ENCODE data around the gene ATG2A.
A peak's percentile ranks its signal among the peaks of the same experiment; 100 is the strongest.

Gene ATG2A

DNA sequence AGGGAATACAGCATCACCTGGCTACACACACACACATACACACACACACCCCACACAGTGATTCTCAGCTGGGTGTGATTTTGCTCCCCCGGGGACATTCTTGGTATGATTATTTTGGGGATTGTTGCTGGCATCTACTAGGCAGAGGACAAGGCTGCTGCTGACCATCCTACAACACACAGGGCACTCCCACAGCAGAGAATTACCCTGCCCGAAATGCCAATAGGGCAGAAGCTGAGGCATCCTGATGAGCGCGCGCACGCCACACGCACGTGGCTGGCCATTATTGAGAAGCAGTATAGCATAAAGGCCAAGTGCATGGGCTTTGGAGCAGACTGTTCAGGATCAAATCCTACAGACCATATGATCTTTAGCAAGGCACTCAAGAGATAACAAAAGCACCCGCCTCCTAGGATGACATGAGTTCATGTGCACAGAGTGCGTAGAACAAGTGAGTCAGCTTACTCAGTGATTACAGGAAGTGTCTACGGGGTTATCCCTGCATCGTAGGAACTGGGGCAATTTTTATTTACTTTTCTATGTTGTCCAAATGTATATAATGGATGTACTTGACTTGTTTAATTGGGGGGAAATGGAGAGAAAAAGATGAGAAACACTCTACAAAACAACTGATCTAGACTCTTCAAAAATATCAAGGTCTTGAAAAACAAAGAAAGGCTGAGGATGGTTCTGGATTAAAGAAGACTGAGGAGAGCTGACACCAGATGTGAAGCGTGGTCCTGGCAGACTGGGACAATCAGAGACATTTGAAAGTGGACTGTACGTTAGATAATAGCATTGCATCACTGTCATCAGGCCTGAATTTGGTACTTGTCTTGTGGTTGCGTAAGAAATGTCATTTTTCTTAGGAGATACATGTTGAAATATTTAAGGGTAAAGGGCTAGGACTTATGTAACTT lies 31.4 kb downstream of the ATG2A start:
- DNase-seq (ENCODE audit: low spot score): no peak

DNA sequence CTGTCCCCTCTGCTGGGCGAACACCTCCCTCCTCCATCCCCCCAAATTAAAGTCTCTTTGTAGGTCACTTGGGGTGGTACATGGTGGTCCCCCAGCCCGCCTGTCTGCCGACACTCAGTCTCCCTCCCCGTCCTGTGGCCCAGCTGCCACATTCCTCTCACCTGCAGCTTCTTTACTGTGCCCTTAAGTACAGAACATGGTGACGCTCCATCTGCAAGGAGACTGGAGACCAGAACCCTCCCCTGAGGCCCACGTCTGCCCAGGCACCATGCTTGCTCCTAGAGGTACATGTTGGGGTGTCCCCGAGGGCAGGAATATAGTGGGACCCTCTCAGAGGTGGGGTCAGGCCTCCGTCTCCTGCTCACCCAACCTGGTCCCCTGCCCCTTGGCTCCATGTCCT lies 33.0 kb downstream of the ATG2A start:
- DNase-seq (ENCODE audit: low spot score): no peak

DNA sequence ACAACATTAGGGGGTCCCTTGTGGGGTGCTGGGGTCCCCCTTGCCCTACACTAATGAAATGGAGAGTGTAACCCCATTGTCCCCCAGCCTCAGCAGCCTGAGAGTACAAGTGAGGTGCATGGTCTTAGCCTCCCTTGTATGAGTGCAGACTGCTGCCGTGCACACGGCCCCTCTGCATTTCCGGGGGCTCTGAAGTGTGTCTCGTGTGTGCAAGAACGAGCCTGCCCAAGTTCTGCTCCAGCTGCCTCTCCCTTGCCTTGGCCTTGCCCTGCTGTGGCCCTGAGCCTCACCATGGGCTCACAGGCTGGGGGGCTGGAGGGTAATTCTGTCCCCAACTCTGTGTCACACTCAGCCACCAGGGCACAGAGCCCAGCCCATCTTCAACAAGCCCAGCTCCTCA lies 33.4 kb downstream of the ATG2A start:
- no peak for DNase-seq (ENCODE audit: low spot score)

GRCh38 chr11:64882243-64882642 lies 34.8 kb downstream of the ATG2A start:
- no peak for DNase-seq (ENCODE audit: low spot score)

DNA sequence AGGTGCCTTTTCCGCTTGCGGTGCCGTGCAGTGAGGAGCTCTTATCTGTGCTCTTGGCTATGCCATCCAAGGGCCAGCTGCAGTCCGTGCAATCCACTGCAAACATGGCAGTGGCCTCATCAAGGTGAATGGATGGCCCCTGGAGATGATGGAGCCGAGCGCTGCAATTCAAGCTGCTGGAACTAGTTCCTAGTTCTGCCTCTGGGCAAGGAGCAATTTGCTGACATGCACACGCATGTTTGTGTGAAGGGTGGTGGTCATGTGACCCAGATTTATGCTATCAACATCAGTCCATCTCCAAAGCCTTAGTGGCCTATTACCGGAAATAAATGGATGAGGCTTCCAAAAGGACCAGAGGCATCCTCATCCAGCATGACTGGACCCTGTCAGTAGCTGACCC lies 35.5 kb downstream of the ATG2A start:
- no peak for DNase-seq (ENCODE audit: low spot score)

DNA sequence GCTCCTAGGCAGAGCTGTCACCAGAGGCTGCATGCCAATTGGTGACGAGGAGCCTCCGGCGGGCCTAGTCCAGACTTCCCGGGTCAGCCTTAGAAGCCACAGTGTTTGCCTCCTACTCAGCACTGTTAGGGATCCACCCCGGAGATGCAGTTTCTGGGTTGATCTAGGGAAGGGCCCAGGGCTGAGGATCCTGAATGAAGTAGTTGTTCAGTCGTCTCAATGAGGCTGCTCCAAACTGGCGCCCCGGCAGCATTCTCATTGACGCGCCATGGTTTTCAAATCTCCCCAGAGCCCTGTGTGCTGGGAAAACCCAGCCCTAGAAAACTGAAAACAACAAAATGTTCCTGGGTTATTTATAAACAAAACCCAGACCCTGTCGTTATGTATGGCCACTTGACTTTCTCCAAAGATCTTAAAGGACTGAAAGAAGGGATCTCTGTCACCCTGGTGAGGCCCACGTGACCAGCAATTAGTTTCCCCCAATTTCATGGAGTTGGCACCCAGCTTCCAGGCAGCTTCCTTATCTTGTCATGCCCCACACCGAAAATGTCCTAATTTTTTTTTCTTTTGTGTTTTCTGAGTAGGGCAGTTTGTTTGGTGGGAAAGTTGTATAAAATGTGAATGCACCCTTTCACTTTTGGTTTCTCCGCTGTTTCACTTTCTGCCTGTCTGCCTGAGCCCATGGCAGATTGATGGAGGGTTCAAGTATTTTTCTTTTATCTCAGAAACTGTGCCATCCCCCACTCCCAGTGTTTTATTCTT lies 36.6 kb downstream of the ATG2A start:
- DNase-seq (ENCODE audit: low spot score): no peak

DNA sequence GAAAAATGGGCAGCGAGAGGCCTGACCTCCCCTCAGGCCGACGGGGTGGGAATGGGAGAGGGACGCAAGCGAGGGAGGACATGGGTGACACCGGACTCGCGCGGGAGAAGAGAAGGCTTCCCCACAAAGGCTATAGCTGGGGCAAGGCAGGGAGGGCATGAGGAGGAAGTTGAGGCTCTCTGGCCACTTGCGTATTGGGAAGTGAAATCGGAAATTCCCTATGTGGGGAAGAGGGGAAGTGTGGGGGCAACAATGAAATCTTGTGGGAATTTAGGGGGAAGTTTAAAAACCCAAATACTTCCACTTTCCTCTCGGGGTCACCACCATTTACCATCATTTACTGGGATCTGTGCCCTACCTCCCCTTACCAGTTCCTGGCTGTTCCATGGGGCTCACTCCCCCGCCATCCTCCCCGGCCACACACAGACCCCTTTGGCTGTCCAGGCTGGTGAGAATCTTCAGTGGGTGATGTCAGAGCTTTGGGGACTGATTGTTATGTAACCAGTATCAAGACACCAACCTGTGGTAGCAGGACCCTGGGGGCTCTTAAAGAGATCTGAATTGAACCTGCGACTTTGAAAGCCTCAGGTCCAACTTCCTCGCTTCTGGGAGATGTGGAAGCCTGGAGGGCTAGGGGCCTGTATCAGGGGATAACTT lies 37.6 kb downstream of the ATG2A start:
- DNase-seq (ENCODE audit: low spot score): peak; percentile 80

- DNase-seq (ENCODE audit: low spot score): peak; percentile 97
Measured at GRCh38 chr11:64878494-64879243, 38.3 kb downstream of the ATG2A start, which contains the start of gene EHD1. Gene EHD1 (minus strand): TSS chr11:64878621. CDS start chr11:64878464, 157 bp downstream.

- no peak for DNase-seq (ENCODE audit: low spot score)
Measured at GRCh38 chr11:64878223-64878493, 38.9 kb downstream of the ATG2A start.

DNA sequence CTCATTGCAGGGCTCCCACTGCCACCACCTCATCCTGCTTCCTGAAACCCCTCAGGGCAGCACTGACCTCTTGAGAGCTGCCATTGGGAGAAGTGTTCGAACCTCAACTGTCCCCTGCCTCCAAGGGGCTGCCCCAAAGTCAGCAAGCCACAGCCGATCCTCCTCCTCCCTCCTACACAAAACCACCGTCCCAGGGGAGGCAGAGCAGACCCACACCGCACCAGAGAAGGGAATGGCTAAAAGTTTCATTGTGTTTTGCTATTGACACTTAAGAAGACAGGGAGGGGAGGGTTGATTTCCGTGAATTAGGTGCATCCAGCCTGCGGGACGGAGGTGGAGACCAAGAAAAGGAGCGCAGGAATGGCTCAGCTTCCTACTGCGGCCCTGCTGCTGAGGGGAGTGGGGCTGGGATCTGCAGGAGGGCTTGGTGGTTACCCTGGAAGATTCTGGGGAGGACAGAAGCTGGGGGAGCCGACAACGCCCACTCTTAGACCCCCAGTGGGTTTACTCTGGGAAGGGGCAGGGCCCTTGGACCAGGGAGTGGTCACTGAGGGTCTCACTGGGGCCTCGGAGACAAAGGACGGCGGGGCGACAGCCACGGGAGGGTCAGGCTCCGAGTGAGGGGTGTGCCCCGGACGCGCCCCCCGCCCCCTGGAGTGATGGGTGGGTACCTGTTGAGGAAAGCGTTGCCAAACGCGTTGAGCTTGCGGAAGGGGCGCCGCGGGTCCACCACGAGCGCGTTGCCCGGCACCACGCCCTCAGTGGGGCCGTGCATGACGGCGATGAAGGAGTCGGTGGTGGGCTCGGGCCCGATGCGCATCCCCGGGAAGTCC lies 39.4 kb downstream of the ATG2A start:
- DNase-seq (ENCODE audit: low spot score): no peak

- peak; percentile 40 for DNase-seq (ENCODE audit: low spot score)
Measured at GRCh38 chr11:64876835-64877341, 40.1 kb downstream of the ATG2A start.

DNA sequence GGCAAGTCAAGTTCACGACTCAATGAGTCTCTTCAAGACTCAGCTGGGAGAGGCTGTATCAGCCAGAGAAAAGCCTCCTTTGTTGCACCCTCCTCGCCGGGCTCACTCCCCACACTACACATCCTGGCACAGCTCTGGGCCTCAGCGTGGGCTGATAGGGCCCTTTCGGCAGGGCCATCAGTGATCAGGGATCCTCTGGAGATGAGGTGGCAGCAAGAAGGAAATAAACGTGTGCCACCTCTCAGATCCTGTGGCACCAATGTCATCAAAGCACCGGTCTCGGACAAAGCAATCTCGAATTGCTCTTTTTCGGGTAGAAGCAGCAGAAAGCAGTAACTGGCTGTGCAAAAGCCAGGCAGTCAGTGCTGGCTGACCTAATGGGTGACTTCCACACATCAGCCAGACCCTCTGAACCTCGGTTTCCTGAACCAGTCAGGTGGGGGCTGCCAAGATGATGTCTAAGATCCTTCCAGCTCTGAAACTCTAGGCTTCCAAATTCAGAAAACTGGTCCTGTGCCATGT lies 40.7 kb downstream of the ATG2A start:
- DNase-seq (ENCODE audit: low spot score): peak; percentile 86

DNA sequence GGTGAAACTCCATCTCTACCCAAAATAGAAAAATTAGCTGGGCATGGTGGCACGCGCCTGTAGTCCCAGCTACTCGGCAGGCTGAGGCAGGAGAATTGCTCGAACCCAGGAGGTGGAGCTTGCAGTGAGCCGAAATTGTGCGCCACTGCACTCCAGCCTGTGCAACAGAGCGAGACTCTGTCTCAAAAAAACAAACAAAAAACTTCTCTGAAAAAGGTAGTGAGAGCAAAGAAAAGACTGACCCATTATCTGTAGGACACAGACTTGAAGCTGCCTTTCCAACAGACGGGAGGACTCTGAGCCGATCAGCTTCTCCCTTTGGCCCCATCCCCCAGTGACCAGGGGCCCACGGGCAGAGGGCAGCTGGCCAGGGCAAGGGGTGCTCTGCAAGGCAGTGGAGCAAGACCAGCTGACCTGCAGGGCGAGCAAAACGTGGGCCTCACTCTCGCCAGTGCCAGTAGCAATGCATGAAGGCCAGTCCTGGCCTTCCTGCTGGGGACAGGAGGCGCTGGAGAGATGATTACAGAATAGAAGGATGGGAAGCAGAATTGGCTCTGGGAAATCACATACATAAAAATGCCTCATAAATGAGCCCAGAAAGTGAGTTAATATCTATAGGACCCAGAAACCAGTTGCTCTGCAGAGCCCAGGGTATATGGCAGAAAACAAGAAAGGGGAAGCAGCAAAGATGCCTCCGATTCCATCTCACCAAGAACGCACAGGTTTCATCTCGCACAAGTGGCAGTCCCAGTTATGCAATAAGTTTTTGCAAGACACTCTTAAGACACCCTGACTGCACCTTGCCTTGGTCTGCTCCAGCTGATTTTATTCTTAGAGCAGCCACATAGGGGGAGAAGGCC lies 41.4 kb downstream of the ATG2A start:
- DNase-seq (ENCODE audit: low spot score): peak; percentile 49

DNA sequence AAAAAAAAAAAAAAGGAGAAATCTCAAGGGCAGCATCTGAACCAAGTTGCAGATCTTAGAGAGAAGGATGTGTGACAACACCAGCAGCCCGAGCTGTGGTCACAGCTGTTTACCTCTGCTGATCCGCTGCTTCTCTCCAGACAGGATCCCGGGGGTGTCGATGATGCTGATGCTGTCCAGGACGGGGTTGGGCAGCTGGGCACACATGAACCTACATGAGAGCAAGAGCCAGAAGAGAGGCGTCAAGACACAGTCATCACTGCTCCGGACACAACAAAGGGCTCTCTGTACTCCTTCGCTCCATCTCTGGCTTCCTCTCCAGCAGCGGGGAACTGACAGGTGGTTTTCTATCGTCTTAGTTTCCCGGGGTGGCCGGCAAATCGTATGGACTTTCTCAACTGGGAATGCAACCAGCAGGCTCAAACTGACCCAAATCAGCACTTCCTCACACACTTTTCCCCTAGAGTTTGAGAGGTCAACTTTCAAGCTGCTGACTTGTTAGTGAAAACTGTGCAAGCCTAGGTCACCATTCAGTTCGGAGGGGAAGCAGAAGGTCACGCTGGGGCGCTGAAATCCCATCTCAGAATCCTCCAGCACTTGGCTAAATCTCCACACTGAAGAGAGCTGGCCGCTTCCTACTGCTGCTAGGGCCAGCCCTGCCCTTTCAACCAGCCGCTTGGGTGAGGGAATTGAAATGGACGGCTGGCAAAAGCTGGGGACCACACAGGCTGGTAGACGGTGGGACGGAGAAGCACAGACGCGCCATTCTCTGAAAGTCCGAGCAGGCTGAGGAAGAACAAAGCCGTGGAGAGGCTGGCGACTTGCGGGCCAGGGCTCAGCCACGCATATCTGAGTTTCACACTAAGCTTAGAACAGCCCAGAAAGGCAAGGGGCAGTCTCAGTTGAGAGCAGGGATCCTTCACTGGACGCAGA lies 42.4 kb downstream of the ATG2A start:
- peak; percentile 94 for DNase-seq (ENCODE audit: low spot score)

DNA sequence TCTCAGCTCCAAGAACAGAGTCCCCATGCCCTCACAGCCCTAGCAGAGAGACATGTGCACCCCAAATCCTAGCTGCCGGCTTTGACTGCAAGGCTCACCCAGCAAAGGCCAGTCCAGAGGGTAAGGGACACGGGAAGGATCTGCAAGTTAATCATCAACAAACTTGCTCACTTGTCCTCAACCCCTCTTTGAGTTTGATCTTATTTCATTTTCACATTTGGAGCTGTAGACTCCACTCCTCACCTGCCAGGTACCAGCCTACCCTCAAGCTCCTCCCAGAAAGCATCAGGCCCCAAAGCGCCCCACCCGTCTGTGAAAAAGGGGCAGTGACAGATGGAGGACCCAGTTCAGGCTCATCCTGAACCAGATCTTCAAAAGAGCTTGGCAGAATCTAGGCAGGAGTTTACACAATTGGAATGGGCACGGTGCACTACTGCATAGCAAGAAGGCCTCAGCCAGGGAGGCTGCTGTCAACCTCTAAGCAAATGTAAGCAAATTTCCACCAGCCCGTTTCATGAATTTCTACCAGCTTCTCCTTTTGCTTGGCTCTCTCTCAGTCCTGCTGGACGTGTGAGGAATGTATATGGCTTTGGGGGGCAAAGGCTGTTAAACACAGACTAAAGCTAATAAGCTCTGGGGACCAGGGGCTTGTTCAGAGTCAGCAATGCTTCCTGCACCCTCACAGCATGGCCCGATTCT lies 44.1 kb downstream of the ATG2A start:
- no peak for DNase-seq (ENCODE audit: low spot score)

DNA sequence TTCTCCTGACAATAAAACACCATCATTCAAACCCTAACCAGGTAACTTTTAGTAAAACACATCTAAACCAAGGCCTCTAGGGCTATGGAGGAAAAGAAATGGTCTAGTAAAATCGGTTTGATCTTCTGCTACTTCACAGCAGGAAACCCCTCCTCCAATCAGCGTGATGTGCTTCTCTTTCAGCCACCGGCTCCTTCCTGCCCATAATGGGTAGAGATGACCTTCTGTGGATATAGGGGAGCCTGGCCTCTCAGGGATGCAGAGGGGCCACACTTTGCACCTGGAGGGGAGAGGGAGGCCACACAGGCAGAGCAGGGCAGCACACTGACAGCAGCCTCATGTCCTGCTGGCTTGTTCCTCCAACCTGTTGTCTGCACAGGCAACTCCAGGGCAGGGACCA lies 45.5 kb downstream of the ATG2A start:
- DNase-seq (ENCODE audit: low spot score): no peak

DNA sequence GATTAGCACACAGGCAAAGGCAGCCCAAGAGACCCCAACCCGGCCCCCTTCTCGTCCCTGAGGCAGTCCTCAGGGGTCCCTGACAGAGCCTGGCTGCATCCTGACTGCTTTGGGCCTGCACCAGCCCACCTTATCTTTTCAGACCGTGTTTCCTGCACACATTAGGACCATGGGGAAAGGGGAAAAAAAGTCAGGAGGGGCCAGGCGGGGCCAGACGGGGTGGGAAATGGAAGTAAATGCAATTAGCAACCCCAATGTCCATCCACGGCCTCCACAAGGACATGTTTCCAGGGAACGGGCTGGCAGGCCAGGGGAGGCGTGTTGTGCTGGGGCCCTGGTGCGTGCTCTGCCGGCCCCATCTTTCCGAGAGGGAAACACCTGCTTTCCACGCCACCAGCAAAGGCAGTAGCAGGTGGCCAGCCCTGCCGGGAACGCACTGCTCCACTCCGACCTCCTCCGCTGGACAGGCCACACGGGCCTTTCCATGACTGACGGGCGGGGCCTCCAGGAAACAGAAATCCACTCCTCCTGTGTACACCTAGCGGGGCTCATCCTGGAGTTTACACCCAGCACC lies 46.0 kb downstream of the ATG2A start:
- DNase-seq (ENCODE audit: low spot score): no peak

All from pons (tissue), 1 donor.